Liver (tissue), 9 donors: ENCODE measurements around the gene EPC2. TPM values are rescaled to one million over a fixed set of nuclear protein-coding genes. Genes with fewer than 3 reads are reported as not detected.

Source experiments
- DNase-seq: peaks from one replicate; pipeline ENCODE4 v3.0.0-alpha.2; 2017; ENCODE audit warnings: low spot score
- H3K27ac ChIP-seq, 2 donors: one replicate each; pipeline ENCODE4 v1.7.0; 2013; ENCODE audit warnings: inconsistent platforms in 2 of 2, low read length in 2 of 2, control low read depth in 1 of 2, low read depth in 1 of 2, mild to moderate bottlenecking in 1 of 2
- H3K27me3 ChIP-seq, 4 donors: one replicate each; pipeline versions ENCODE4 v1.6.1 to v1.7.0; 2013; ENCODE audit warnings: low read length in 3 of 4, inconsistent platforms in 1 of 4, mild to moderate bottlenecking in 1 of 4, moderate library complexity in 1 of 4; ENCODE audit not compliant: control insufficient read depth in 4 of 4, insufficient read depth in 4 of 4
- H3K36me3 ChIP-seq, 4 donors: one replicate each; pipeline versions ENCODE4 v1.6.1 to v1.7.0; 2013; ENCODE audit warnings: low read length in 3 of 4, mild to moderate bottlenecking in 3 of 4, low read depth in 1 of 4, moderate library complexity in 1 of 4; ENCODE audit not compliant: control insufficient read depth in 4 of 4, insufficient read depth in 3 of 4
- H3K4me1 ChIP-seq, 4 donors: one replicate each; pipeline versions ENCODE4 v1.6.1 to v1.7.0; 2013; ENCODE audit warnings: low read length in 3 of 4, mild to moderate bottlenecking in 3 of 4, moderate library complexity in 1 of 4; ENCODE audit not compliant: control insufficient read depth in 4 of 4, insufficient read depth in 4 of 4
- H3K4me3 ChIP-seq, 3 donors: one replicate each; pipeline versions ENCODE4 v1.6.1 to v1.7.0; 2013; ENCODE audit warnings: low read length in 3 of 3, control low read depth in 1 of 3, low read depth in 1 of 3, mild to moderate bottlenecking in 1 of 3
- H3K9ac ChIP-seq, 2 donors: one replicate each; pipeline ENCODE4 v1.7.0; 2013; ENCODE audit warnings: low read length in 2 of 2, mild to moderate bottlenecking in 2 of 2, moderate library complexity in 2 of 2, control low read depth in 1 of 2, low read depth in 1 of 2
- H3K9me3 ChIP-seq, 4 donors: one replicate each; pipeline versions ENCODE4 v1.6.1 to v1.7.0; 2013; ENCODE audit warnings: low read length in 3 of 4; ENCODE audit not compliant: control insufficient read depth in 4 of 4
- ATF3 ChIP-seq: IDR thresholded peaks from 2 replicates; pipeline ENCODE4 v1.6.1; 2016; ENCODE audit warnings: antibody characterized with exemption
- CTCF ChIP-seq: fragments of 150-350 bp; IDR thresholded peaks from 2 replicates; pipeline ENCODE4 v1.5.1; 2017; ENCODE audit warnings: improper control_type of control experiment, low read depth, low read length; ENCODE audit not compliant: missing input control
- FOXA1 ChIP-seq: IDR thresholded peaks from 2 replicates; pipeline ENCODE4 v1.6.1; 2016; ENCODE audit warnings: antibody characterized with exemption
- FOXA2 ChIP-seq: IDR thresholded peaks from 2 replicates; pipeline ENCODE4 v1.6.1; 2016; ENCODE audit warnings: antibody characterized with exemption
- GABPA ChIP-seq, 2 donors: IDR thresholded peaks in 1 of 2; conservative IDR thresholded peaks in 1 of 2; 2 replicates each; pipeline ENCODE4 v1.6.1; 2016; ENCODE audit warnings: antibody characterized with exemption in 2 of 2, mild to moderate bottlenecking in 1 of 2, moderate library complexity in 1 of 2
- HNF4A ChIP-seq, 2 donors: conservative IDR thresholded peaks; 2 replicates each; pipeline ENCODE4 v1.6.1; 2016; ENCODE audit warnings: antibody characterized with exemption in 2 of 2, mild to moderate bottlenecking in 2 of 2
- JUND ChIP-seq, 2 donors: IDR thresholded peaks; 2 replicates each; pipeline ENCODE4 v1.6.1; 2016; ENCODE audit warnings: antibody characterized with exemption in 2 of 2
- MAX ChIP-seq: IDR thresholded peaks from 2 replicates; pipeline ENCODE4 v1.6.1; 2016; ENCODE audit warnings: antibody characterized with exemption
- RAD21 ChIP-seq, 2 donors: IDR thresholded peaks; 2 replicates each; pipeline ENCODE4 v1.6.1; 2016; ENCODE audit warnings: antibody characterized with exemption in 2 of 2, mild to moderate bottlenecking in 2 of 2
- REST ChIP-seq: IDR thresholded peaks from 2 replicates; pipeline ENCODE4 v1.6.1; 2016; ENCODE audit warnings: antibody characterized with exemption, mild to moderate bottlenecking
- RXRA ChIP-seq, 2 donors: IDR thresholded peaks; 2 replicates each; pipeline ENCODE4 v1.6.1; 2017 to 2018; ENCODE audit warnings: antibody characterized with exemption in 2 of 2, mild to moderate bottlenecking in 1 of 2
- TAF1 ChIP-seq: conservative IDR thresholded peaks from 2 replicates; pipeline ENCODE4 v1.6.1; 2016; ENCODE audit warnings: antibody characterized with exemption, mild to moderate bottlenecking
- YY1 ChIP-seq: IDR thresholded peaks from 2 replicates; pipeline ENCODE4 v1.6.1; 2016; ENCODE audit warnings: antibody characterized with exemption, mild to moderate bottlenecking
- ZBTB33 ChIP-seq: IDR thresholded peaks from 2 replicates; pipeline ENCODE4 v1.6.1; 2016; ENCODE audit warnings: antibody characterized with exemption
- WGBS: extraction: QIAGEN DNeasy Blood & Tissue Kit; methylation state at CpG from one replicate; pipeline ENCODE4 v1.1.7; 2013; 5-methylcytosine and 5-hydroxymethylcytosine counted together
- polyA plus RNA-seq, 2 donors: library from polyadenylated mRNA; stranded (reverse) in 1 of 2; unstranded in 1 of 2; fragments of 200-250 nt in 1 of 2; fragments of >200 nt in 1 of 2; fragmentation: Nextera tagmentation in 1 of 2; extraction: Ambion mirVana in 1 of 2; gene quantifications; one replicate each; pipeline versions ENCODE4 v1.2.1 to v1.2.3, GENCODE V29; 2013 to 2015
- total RNA-seq, 2 donors: library from RNA; depleted of rRNA; stranded (reverse); fragments of >200 nt; gene quantifications; one replicate each; pipeline ENCODE4 v1.2.3, GENCODE V29; 2014
- donor health status: healthy.
- donor health status: healthy.
- donor health status: healthy.
- donor health status: healthy.
- donor health status: healthy.

Gene EPC2
- total and polyA plus RNA-seq, 4 donors = 2.8 to 17.7 (median 9.6) TPM

- no peak for TF ChIP-seq RAD21 (IDR thresholded peaks at IDR 0.05)
- no peak for TF ChIP-seq FOXA2
- TF ChIP-seq REST = no peak
- TF ChIP-seq MAX = no peak
- no peak for TF ChIP-seq HNF4A (conservative IDR thresholded peaks at IDR 0.05)
- no peak for TF ChIP-seq CTCF
- no peak for TF ChIP-seq GABPA (IDR thresholded peaks at IDR 0.05 in 1 of 2, conservative IDR thresholded peaks at IDR 0.05 in 1 of 2)
- TF ChIP-seq FOXA1 = no peak
- no peak for TF ChIP-seq JUND (IDR thresholded peaks at IDR 0.05)
- TF ChIP-seq RXRA (IDR thresholded peaks at IDR 0.05) = no peak
- no peak for TF ChIP-seq TAF1
- Histone ChIP-seq H3K27ac (no peak overlapping the region), H3K9me3 (peaks cover 2 to 13% (median 3%) of the 10 kb centered on the region in 4 donors), H3K4me1 (no peaks in the 10 kb centered on the region), H3K4me3 (no peak overlapping the region), H3K9ac (no peak overlapping the region), H3K27me3 (no peaks in the 10 kb centered on the region), H3K36me3 (peaks cover 0 to 6% (median 3%) of the 10 kb centered on the region in 4 donors)
- DNase-seq = no peak
- 98% methylated on average over 3 of the region's 3 CpGs for WGBS
Observed at GRCh38 chr2:148701039-148701438, 56.5 kb downstream of the EPC2 start.

GRCh38 chr2:148701877-148702276 is 57.3 kb downstream of the EPC2 start:
- Histone ChIP-seq H3K36me3 (peaks cover 0 to 5% (median 3%) of the 10 kb centered on the region in 4 donors), H3K27me3 (no peaks in the 10 kb centered on the region), H3K27ac (no peak overlapping the region), H3K4me3 (no peak overlapping the region), H3K9me3 (peaks cover 2 to 13% (median 3%) of the 10 kb centered on the region in 4 donors), H3K9ac (no peak overlapping the region), H3K4me1 (no peaks in the 10 kb centered on the region)
- TF ChIP-seq MAX (no peak), GABPA (IDR thresholded peaks at IDR 0.05 in 1 of 2, conservative IDR thresholded peaks at IDR 0.05 in 1 of 2) (no peak), ATF3 (no peak), TAF1 (no peak), HNF4A (conservative IDR thresholded peaks at IDR 0.05) (no peak), RXRA (IDR thresholded peaks at IDR 0.05) (no peak), CTCF (no peak), FOXA1 (no peak), YY1 (no peak), ZBTB33 (no peak)
- no peak for DNase-seq
